Ishikawa (cell line): ENCODE data around the gene PLPPR5.

Experiments used
- EP300 ChIP-seq: IDR thresholded peaks from 2 replicates; pipeline ENCODE4 v1.6.1; 2012; ENCODE audit warnings: borderline replicate concordance
- MAX ChIP-seq: IDR thresholded peaks from 2 replicates; pipeline ENCODE4 v1.6.1; 2012
- TCF12 ChIP-seq: IDR thresholded peaks from 2 replicates; pipeline ENCODE4 v1.6.1; 2012; ENCODE audit warnings: low read depth

- no peak for TF ChIP-seq EP300
- TF ChIP-seq MAX: no peak
- TF ChIP-seq TCF12: no peak
These were observed 11.8 kb downstream of the PLPPR5 start for GRCh38 chr1:98992844-98993243.
